HCT116 (cell line): ENCODE data around the gene THRAP3. TPM values are rescaled to one million over a fixed set of nuclear protein-coding genes. Genes with fewer than 3 reads are reported as not detected.

Experiments
- ATAC-seq: fragments of 200-7000 bp; cut with Tn5 transposase; 2 replicates; pipeline ENCODE4 v1.9.1; 2020; ENCODE audit warnings: mild to moderate bottlenecking, moderate library complexity
- BruUV-seq: library from RNA; stranded (reverse); fragments of 400-500 nt; replicated peaks from 2 replicates; lab custom pipeline; 2021; lab: Mats Ljungman, UMichigan
- CTCF ChIA-PET: fragments of 300-600 bp; sonication (Branson Sonifier 250); formaldehyde crosslinking; loops from one replicate; lab custom pipeline; 2021; ENCODE audit warnings: antibody characterized with exemption; lab: Charles Lee
- POLR2A ChIA-PET: fragments of 300-600, 350-600 bp; sonication (Branson Sonifier 250); formaldehyde crosslinking; loops from one replicate; lab custom pipeline; 2021; ENCODE audit warnings: antibody characterized with exemption; lab: Charles Lee
- RAD21 ChIA-PET, 2 experiments: fragments of 300-600 bp; sonication (Branson Sonifier 250); formaldehyde crosslinking; loops; one replicate each; lab custom pipeline; 2023; ENCODE audit warnings: low total read pairs in 2 of 2; ENCODE audit not compliant: uncharacterized antibody in 2 of 2, unreplicated experiment in 2 of 2, low non-redundant PET in 1 of 2; lab: Charles Lee
- DNase-seq: peaks from one replicate; pipeline ENCODE4 v3.0.0-alpha.2; 2010; ENCODE audit warnings: low read depth, low spot score
- H2AFZ ChIP-seq: fragments of 200-600 bp; shearing (Covaris generic), sonication (generic); 2 replicates; pipeline ENCODE4 v1.6.1; 2017; ENCODE audit warnings: low read depth, mixed run types, mixed read lengths, antibody characterized with exemption, low read length; ENCODE audit not compliant: poor library complexity, severe bottlenecking
- H3K27ac ChIP-seq: 2 replicates; pipeline ENCODE4 v1.5.1; 2012; ENCODE audit warnings: low read depth, low read length
- H3K27me3 ChIP-seq: fragments of 200-600 bp; sonication (generic); 2 replicates; pipeline ENCODE4 v1.6.1; 2016; ENCODE audit warnings: mixed run types, low read length, mixed read lengths; ENCODE audit not compliant: insufficient read depth
- H3K36me3 ChIP-seq, 2 experiments: fragments of 200-500 bp in 1 of 2; fragments of 200-600 bp in 1 of 2; sonication (Bioruptor generic) in 1 of 2; sonication (generic) in 1 of 2; 2 replicates each; pipeline versions ENCODE4 v1.5.1 to v1.6.1; 2014 to 2016; ENCODE audit warnings: low read length in 2 of 2, inconsistent platforms in 1 of 2, mixed read lengths in 1 of 2, mixed run types in 1 of 2; ENCODE audit not compliant: insufficient read depth in 2 of 2, control insufficient read depth in 1 of 2
- H3K4me1 ChIP-seq, 2 experiments: fragments of 200-600 bp in 1 of 2; sonication (generic) in 1 of 2; 2 replicates each; pipeline versions ENCODE4 v1.5.1 to v1.6.1; 2012 to 2017; ENCODE audit warnings: low read length in 2 of 2, inconsistent platforms in 1 of 2, mild to moderate bottlenecking in 1 of 2, mixed read lengths in 1 of 2, mixed run types in 1 of 2, moderate library complexity in 1 of 2; ENCODE audit not compliant: insufficient read depth in 2 of 2, control insufficient read depth in 1 of 2
- H3K4me2 ChIP-seq: fragments of 200-600 bp; sonication (generic); 2 replicates; pipeline ENCODE4 v1.6.1; 2017; ENCODE audit warnings: mixed run types, low read length, mixed read lengths
- H3K4me3 ChIP-seq, 2 experiments: fragments of 200-600 bp in 1 of 2; sonication (generic) in 1 of 2; replicated peaks in 1 of 2; 2 replicates each; pipeline ENCODE4 v1.5.1; 2011 to 2016; ENCODE audit warnings: low read length in 2 of 2, control low read depth in 1 of 2, low read depth in 1 of 2, mild to moderate bottlenecking in 1 of 2, mixed read lengths in 1 of 2, mixed run types in 1 of 2
- H3K79me2 ChIP-seq: fragments of 200-600 bp; sonication (generic); 2 replicates; pipeline ENCODE4 v1.6.1; 2017; ENCODE audit warnings: mild to moderate bottlenecking, mixed run types, low read length, moderate library complexity, mixed read lengths; ENCODE audit not compliant: insufficient read depth
- H3K9ac ChIP-seq: fragments of 200-600 bp; sonication (generic); 2 replicates; pipeline ENCODE4 v1.6.1; 2016; ENCODE audit warnings: low read length, mixed read lengths
- H3K9me2 ChIP-seq: fragments of 200-600 bp; sonication (generic), shearing (Covaris generic); 2 replicates; pipeline ENCODE4 v1.6.1; 2017; ENCODE audit warnings: mixed run types, mild to moderate bottlenecking, moderate library complexity; ENCODE audit not compliant: insufficient read depth
- H3K9me3 ChIP-seq, 2 experiments: fragments of 200-500 bp in 1 of 2; fragments of 200-600 bp in 1 of 2; sonication (Bioruptor generic) in 1 of 2; sonication (generic) in 1 of 2; 2 replicates each; pipeline ENCODE4 v1.6.1; 2014 to 2017; ENCODE audit warnings: low read length in 2 of 2, mixed read lengths in 2 of 2, inconsistent platforms in 1 of 2, low read depth in 1 of 2, mild to moderate bottlenecking in 1 of 2, mixed run types in 1 of 2, moderate library complexity in 1 of 2; ENCODE audit not compliant: control insufficient read depth in 1 of 2, insufficient read depth in 1 of 2
- H4K20me1 ChIP-seq: fragments of 200-600 bp; sonication (generic), shearing (Covaris generic); 2 replicates; pipeline ENCODE4 v1.6.1; 2017; ENCODE audit warnings: mixed run types, mild to moderate bottlenecking, moderate library complexity; ENCODE audit not compliant: insufficient read depth
- CEBPB ChIP-seq: IDR thresholded peaks from 2 replicates; pipeline ENCODE4 v1.6.1; 2012; ENCODE audit warnings: low read depth
- CTCF ChIP-seq, 3 experiments: fragments of 200-600 bp in 1 of 3; sonication (generic) in 1 of 3; IDR thresholded peaks in 2 of 3; conservative IDR thresholded peaks in 1 of 3; 2 replicates each; pipeline ENCODE4 v1.5.1; 2012 to 2017; ENCODE audit warnings: low read depth in 2 of 3, low read length in 2 of 3, antibody characterized with exemption in 1 of 3, borderline replicate concordance in 1 of 3, control low read depth in 1 of 3, mild to moderate bottlenecking in 1 of 3, mixed read lengths in 1 of 3, mixed run types in 1 of 3, moderate library complexity in 1 of 3; ENCODE audit not compliant: insufficient read depth in 1 of 3
- JUND ChIP-seq: IDR thresholded peaks from 2 replicates; pipeline ENCODE4 v1.6.1; 2012
- MAX ChIP-seq: IDR thresholded peaks from 2 replicates; pipeline ENCODE4 v1.6.1; 2012
- YY1 ChIP-seq: IDR thresholded peaks from 2 replicates; pipeline ENCODE4 v1.6.1; 2011; ENCODE audit warnings: low read length, low read depth, moderate library complexity, mild to moderate bottlenecking; ENCODE audit not compliant: insufficient replicate concordance; ENCODE audit errors: extremely low read depth
- ZFX ChIP-seq: fragments of 450-650 bp; IDR thresholded peaks from 2 replicates; pipeline ENCODE4 v1.6.1; 2017
- intact Hi-C: fragments of 100-400 bp; cut with micrococcal nuclease; formaldehyde crosslinking; loops from 2 replicates; pipeline ENCODE4 v1.10.0; 2022
- total RNA-seq: library from RNA; stranded (reverse); gene quantifications from one replicate; pipeline ENCODE4 v1.2.1, GENCODE V29; 2021; ENCODE audit not compliant: unreplicated experiment

Gene THRAP3
- total RNA-seq, 1 experiment from 2014 or later = 144 TPM

DNA sequence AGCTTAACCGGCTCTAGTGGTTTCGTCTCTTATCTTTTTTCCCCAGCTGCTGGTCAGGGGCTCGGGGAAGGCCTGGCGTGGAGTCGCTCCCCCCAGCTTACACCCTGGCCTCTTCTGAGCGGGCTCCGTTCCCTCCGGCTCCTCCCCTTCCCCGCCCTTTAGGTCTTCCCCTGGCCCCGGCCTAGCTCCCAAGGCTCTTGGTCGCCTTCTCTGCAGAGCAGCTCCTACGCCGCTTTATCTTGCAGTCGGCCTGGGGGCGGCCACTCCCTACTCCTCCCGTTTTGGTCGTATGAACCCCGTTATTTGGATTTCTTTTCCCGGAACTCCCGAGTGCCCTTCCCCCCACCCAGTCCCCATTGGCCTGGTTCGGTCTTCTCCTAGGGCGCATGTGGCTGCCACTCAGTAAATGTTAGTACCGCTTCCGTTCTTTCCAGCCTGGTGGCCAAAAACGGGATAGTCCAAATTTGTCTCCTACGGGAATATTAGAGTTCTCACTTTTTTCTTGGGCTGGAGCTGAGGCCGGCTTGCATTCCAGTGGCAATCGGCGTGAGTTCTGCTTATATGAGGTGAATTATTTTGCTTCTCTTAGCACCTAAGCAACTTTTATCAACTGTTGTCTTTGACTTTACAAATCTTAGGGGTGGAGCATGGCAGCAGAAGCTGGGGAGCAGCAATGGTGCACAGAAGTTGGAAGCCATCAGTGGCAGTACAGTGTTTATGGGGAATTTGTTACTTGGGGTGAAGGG lies 467 bp downstream of the THRAP3 start:
- Histone ChIP-seq H3K27me3 (no peaks in the 10 kb centered on the region), H3K9me2 (no peaks in the 10 kb centered on the region), H3K4me1 (peaks cover 3 to 37% of the 10 kb centered on the region in 2 experiments; a peak in 3 of 4 replicates), H3K9ac (peak overlapping the region; percentile 92), H3K36me3 (peaks cover 5 to 24% of the 10 kb centered on the region in 2 experiments; a peak in 2 of 4 replicates), H3K9me3 (no peaks in the 10 kb centered on the region), H4K20me1 (peaks cover 17% of the 10 kb centered on the region; the same call in 1 of the 2 replicates), H3K4me3 (peak overlapping the region; percentile 90 to 93), H2AFZ (no peak overlapping the region), H3K4me2 (peak overlapping the region; percentile 88), H3K27ac (peak overlapping the region; percentile 85), H3K79me2 (peaks cover 54% of the 10 kb centered on the region)
- ChIA-PET CTCF (interaction anchor here (0.6 to 3.6 kb wide), 6 partner anchors 23 to 75 kb away, joined by 3 to 14 read pairs (median 3); partner anchors contain the start of gene TRAPPC3), RAD21 (interaction anchor here in 1 of 2 experiments (1.4 to 1.7 kb wide), 2 partner anchors 75 to 90 kb away, joined by 4 to 7 read pairs; partner anchors contain the start of gene TRAPPC3), POLR2A (interaction anchor here (0.8 to 2.1 kb wide), 4 partner anchors 10 to 17 kb away, joined by 3 to 6 read pairs (median 3); no protein-coding TSS in a partner anchor)
- TSS peak; percentile 61 for BruUV-seq
- peak; percentile 82 for ATAC-seq
- DNase-seq = peak; percentile 61
- intact Hi-C loops = loop anchor here (1.0 kb wide), 1 partner anchor 75 kb away; the partner anchor contains the start of gene TRAPPC3
- TF ChIP-seq MAX (peak; percentile 5; the same call in 1 of the 2 replicates), CTCF (IDR thresholded peaks at IDR 0.05 in 2 of 3, conservative IDR thresholded peaks at IDR 0.05 in 1 of 3; ENCODE audit: borderline replicate concordance in 1 of 3, insufficient read depth in 1 of 3, low read depth in 2 of 3, low read length in 2 of 3) (peak in 2 of 3 experiments; percentile 16 to 49; a peak in 3 of 6 replicates), CEBPB (no peak), ZFX (peak; percentile 90), JUND (no peak), YY1 (no peak)
- TF ChIP-seq, all 23 proteins: peak for 3
